Endometrium (tissue), 2 donors: ENCODE measurements around the gene MX1.

Experiments used
- FAIRE-seq: peaks from 2 replicates; lab custom pipeline; 2012; peaks lifted over from hg19 to GRCh38; lab: Jason Lieb, UNC
- donor health status: control.
- donor health status: control.

The MX1 gene

GRCh38 chr21:41425954-41426675 lies at the start of gene MX1:
Gene MX1 (plus strand): TSS chr21:41426239. CDS start chr21:41432071, 5,832 bp downstream.
- FAIRE-seq, result no peak

- no peak for FAIRE-seq
Measured at GRCh38 chr21:41377715-41378114, 48.3 kb upstream of the MX1 start.

GRCh38 chr21:41378849-41379248 lies 47.2 kb upstream of the MX1 start:
- no peak for FAIRE-seq

GRCh38 chr21:41379901-41380300 lies 46.1 kb upstream of the MX1 start:
- no peak for FAIRE-seq

GRCh38 chr21:41381731-41382130 lies 44.3 kb upstream of the MX1 start:
- FAIRE-seq, result no peak

- FAIRE-seq, result no peak
Measured at GRCh38 chr21:41387042-41387819, 38.8 kb upstream of the MX1 start.

GRCh38 chr21:41387824-41388223 lies 38.2 kb upstream of the MX1 start:
- no peak for FAIRE-seq

- FAIRE-seq, result no peak
Measured at GRCh38 chr21:41388259-41388658, 37.8 kb upstream of the MX1 start.

GRCh38 chr21:41390043-41390639 lies 35.9 kb upstream of the MX1 start:
- no peak for FAIRE-seq

- FAIRE-seq, result no peak
Measured at GRCh38 chr21:41393876-41394465, 32.1 kb upstream of the MX1 start.

GRCh38 chr21:41396558-41397075 lies 29.4 kb upstream of the MX1 start:
- FAIRE-seq, result no peak

GRCh38 chr21:41397471-41397891 lies 28.6 kb upstream of the MX1 start:
- FAIRE-seq, result no peak

GRCh38 chr21:41398251-41398650 lies 27.8 kb upstream of the MX1 start:
- no peak for FAIRE-seq

GRCh38 chr21:41398831-41399230 lies 27.2 kb upstream of the MX1 start:
- FAIRE-seq, result no peak

GRCh38 chr21:41399246-41399800 lies 26.7 kb upstream of the MX1 start:
- no peak for FAIRE-seq

GRCh38 chr21:41402231-41402630 lies 23.8 kb upstream of the MX1 start:
- no peak for FAIRE-seq

GRCh38 chr21:41402796-41403195 lies 23.2 kb upstream of the MX1 start:
- no peak for FAIRE-seq

- no peak for FAIRE-seq
Measured at GRCh38 chr21:41403331-41403730, 22.7 kb upstream of the MX1 start.

GRCh38 chr21:41403966-41404365 lies 22.1 kb upstream of the MX1 start:
- FAIRE-seq, result no peak

- FAIRE-seq, result no peak
Measured at GRCh38 chr21:41405321-41405720, 20.7 kb upstream of the MX1 start.

- FAIRE-seq, result no peak
Measured at GRCh38 chr21:41406340-41406739, 19.7 kb upstream of the MX1 start.
